NCI-H128 (cell line): ENCODE data around the gene GJB3.
"Not testable (repeated sequence)": the region's sequence is repeated elsewhere in the genome, so short reads cannot be mapped to it uniquely, and the experiment has no call there.

Experiments
- DNase-seq: peaks from one replicate; lab custom pipeline; 2025; ENCODE audit not compliant: unreplicated experiment; lab: John Stamatoyannopoulos, UW

The GJB3 gene

DNA sequence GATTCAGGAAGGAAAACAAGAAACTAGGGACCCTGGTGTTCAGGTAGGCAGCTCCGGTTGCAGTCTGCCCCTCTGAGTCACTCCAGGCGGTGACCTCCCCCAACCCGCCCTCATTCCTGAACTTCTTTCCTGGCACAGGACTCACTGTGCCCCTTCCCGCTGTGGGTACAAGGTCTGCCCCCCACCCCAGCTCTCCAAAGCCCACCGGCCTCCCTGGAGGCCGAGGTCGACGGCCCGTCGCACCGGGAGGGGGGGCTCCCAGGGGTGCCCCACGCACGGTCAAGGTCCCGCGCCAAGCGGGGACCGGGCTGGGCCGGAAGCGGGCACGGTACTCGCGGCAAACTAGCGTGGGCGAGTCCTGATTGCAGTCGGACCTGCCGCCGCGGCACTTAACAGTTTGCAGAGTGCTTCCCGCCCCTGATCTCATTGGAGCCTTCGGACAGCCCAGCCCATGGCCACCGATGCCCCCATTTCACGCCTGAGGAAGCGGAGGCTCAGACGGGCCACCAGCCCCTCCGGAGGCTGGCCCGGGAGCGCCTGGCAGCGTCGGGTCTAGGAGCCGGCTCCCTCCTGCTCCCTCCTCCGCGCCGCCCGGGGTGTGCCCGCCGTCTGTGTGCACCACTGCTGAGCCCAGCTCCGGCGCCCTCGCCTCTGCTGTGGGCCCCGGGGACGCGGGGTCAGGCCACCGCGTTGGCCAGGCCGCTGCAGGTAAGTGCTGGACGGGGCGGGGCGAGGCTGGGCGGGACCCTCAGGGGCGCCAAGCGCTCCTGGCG is at the start of gene GJB3:
GJB3 (plus strand) TSS at position 144 of the 773 bp plus-strand sequence. CDS start 3,549 bp downstream, outside the sequence.
- DNase-seq, result no peak

GRCh38 chr1:34732831-34733230 is 48.2 kb upstream of the GJB3 start:
- not testable (repeated sequence) for DNase-seq

DNA sequence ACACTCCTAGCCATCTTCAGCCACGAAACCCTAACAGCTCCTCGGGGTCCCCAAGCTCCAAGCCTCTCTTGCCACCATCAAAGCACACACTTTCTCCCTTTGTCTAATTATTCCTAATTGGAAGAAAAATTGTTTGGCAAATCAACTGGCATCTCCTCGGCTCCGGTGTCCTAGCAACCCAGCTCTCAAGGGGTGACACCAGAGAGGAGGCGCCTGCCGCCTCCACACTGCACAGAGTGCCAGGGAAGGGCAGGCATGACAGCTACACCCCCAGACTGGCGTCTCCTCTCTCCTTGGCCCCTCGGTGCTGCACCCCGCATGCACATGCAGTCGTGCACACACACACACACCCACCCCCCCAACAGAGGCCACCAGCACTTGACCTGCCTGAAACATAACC is 44.3 kb upstream of the GJB3 start:
- peak; percentile 11 for DNase-seq

GRCh38 chr1:34737236-34737635 is 43.8 kb upstream of the GJB3 start:
- DNase-seq, result not testable (repeated sequence)

- no peak for DNase-seq
Measured at GRCh38 chr1:34739613-34740012, 41.4 kb upstream of the GJB3 start.

DNA sequence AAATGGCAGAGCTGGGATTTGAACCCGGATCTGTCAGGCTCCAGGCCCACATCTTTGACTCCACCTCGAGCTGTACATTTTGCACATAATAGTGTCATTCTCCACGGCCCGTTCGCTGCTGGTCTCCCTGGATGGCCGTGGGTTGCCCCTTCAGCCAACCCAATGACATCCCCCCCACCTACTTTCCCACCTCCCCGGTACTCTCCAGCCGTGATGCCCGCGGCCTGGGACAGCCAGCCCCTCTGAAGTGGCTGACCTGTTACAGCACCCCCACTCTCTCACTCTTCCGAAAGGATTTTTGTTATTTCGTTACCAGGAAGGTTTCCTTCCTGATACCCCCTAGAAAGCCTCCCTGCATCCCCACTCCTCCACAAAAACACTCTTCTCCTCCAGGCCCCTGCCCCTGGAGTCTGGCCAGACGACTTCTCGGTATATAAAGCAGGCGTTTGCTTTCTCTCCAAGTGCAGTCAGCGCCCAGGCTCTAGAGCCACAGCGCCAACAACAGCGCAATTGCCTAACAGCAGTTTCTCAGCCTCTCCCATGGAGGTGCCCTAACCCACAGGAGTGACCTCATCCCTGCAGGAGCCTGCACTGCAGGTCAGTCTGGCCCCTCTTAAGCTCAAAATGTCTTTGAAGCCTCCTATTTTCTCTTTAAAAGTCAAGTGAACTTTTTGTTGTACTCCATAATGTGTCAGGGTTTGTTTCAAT is 40.7 kb upstream of the GJB3 start:
- no peak for DNase-seq

DNA sequence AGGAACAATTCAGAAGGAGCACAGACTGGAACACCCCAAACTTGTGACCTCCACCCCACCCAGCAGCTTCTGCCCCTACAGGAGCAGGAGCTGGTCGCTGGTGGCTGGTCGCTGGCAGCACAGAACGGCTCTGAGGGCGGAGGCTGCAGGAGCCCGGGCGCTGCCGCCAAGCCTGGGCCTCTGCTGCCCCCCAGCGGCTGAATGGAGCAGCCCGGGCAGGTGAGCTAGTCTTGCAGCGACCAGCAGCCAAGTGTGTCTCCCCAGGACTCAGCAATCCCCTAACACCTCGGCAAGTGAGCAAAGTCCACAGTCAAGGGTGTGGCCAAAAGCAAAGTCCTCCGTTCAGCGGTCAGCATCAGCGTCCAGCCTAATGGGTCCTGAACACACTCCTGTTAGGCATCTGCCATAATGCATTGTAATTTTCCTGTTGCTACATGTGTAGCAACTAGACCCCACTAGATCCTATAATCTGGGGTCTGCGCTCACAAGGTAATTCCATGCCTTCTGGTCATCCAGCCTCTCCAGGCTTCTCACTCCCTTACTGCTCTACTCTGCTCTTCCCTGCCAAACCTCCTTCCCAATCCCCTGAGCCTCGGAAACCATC is 38.2 kb upstream of the GJB3 start:
- DNase-seq, result peak; percentile 61

DNA sequence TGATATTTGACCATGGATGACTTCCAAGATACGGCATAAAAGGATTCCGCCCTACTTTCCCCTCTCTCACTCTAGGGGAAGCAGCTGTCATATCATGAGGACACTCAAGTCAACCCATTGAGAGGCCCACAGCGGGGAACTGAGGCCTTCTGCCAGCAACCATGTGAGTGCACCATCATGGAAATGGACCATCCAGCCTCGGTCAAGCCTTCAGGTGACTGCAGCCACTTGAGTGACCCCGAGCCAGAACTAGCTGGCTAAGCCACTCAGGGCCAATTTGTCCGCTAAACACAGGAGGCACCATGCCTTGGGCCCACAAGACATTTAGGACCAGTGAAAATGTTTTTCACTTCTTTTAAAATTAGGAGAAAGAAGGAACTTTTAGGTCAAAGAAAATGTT is 37.2 kb upstream of the GJB3 start:
- DNase-seq, result no peak

GRCh38 chr1:34744851-34745250 is 36.2 kb upstream of the GJB3 start:
- no peak for DNase-seq

DNA sequence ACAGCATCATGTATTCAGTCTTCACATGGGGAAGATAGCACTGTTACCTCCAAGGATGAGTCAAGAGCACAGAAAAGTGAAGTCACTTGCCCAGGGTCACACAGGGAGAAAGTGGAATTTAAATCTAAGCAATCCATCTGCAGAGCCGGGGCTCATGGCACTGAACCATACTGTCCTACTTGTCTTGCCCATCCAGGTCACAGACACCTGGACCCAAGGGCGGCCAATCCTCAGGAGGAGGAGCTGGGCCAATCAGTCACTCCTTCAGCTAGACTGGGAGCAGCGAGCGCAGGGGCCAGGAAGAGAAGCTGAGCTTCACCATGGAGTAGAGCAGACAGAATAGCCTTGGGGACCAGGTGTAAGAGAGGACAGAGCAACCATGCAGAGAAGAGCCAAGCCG is 35.3 kb upstream of the GJB3 start:
- no peak for DNase-seq

GRCh38 chr1:34746101-34746500 is 34.9 kb upstream of the GJB3 start:
- no peak for DNase-seq

GRCh38 chr1:34746785-34747637 is 34.0 kb upstream of the GJB3 start:
- DNase-seq, result no peak

DNA sequence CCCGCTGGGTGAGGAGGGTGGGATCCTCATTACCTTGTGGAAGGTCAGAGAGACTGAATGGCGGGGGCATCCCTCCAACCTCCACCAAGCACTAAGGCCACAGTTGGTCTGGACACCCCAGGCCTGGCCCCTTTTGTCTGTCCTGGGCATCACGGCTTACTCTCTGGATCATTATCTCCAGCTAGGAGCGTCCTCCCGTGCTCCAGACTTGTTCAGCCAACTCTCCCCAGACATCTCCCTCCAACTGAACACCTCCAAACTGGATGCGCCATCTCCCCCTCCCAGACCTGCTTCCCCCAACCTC is 33.4 kb upstream of the GJB3 start:
- no peak for DNase-seq

GRCh38 chr1:34749992-34750391 is 31.0 kb upstream of the GJB3 start:
- DNase-seq, result no peak

- no peak for DNase-seq
Measured at GRCh38 chr1:34750610-34751009, 30.4 kb upstream of the GJB3 start.

DNA sequence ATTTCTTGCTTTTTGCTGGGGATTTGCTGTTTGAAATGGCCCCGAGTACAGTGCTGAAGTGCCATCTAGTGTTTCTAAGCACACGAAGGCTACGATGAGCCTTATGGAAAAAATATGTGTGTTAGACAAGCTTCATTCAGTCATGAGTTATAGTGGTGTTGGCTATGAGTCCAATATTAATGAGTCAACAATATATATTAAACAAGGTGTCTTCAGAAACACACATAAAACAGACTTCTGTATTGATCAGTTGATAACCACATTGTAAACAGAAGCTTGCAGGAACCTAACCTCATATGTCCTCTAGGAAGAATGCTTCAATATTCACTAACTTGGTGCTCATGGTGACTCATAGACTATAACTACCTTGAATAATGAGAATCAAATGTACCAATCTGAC is 27.9 kb upstream of the GJB3 start:
- DNase-seq, result no peak

GRCh38 chr1:34754964-34755637 is 25.9 kb upstream of the GJB3 start, which contains the start of gene GJB5:
TSS of gene GJB5 (plus strand) at chr1:34755047. CDS start at chr1:34757331, 2,284 bp downstream.
- DNase-seq, result no peak

GRCh38 chr1:34755961-34756360 is 25.1 kb upstream of the GJB3 start:
- DNase-seq, result no peak

DNA sequence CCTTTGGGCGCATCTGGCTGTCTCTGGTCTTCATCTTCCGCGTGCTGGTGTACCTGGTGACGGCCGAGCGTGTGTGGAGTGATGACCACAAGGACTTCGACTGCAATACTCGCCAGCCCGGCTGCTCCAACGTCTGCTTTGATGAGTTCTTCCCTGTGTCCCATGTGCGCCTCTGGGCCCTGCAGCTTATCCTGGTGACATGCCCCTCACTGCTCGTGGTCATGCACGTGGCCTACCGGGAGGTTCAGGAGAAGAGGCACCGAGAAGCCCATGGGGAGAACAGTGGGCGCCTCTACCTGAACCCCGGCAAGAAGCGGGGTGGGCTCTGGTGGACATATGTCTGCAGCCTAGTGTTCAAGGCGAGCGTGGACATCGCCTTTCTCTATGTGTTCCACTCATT is 23.6 kb upstream of the GJB3 start:
- DNase-seq, result no peak

- no peak for DNase-seq
Measured at GRCh38 chr1:34758751-34759150, 22.3 kb upstream of the GJB3 start.
